HUES6 (cell line): ENCODE results near the gene TTC34.

Source experiments
- H3K27ac ChIP-seq: 2 replicates; pipeline ENCODE4 v1.7.0; 2013; ENCODE audit warnings: low read depth, mild to moderate bottlenecking, low read length, inconsistent platforms
- H3K27me3 ChIP-seq: 2 replicates; pipeline ENCODE4 v1.6.1; 2013; ENCODE audit warnings: low read length; ENCODE audit not compliant: control insufficient read depth, insufficient read depth
- H3K36me3 ChIP-seq: 2 replicates; pipeline ENCODE4 v1.6.1; 2013; ENCODE audit warnings: low read length; ENCODE audit not compliant: control insufficient read depth, insufficient read depth
- H3K4me1 ChIP-seq: 2 replicates; pipeline ENCODE4 v1.6.1; 2013; ENCODE audit warnings: low read length; ENCODE audit not compliant: control insufficient read depth, insufficient read depth
- H3K4me3 ChIP-seq: 2 replicates; pipeline ENCODE4 v1.5.1; 2013; ENCODE audit warnings: low read depth, low read length
- H3K9ac ChIP-seq: one replicate; pipeline ENCODE4 v1.6.1; 2013; ENCODE audit warnings: mild to moderate bottlenecking, low read length
- H3K9me3 ChIP-seq: 2 replicates; pipeline ENCODE4 v1.6.1; 2013; ENCODE audit warnings: low read depth, low read length; ENCODE audit not compliant: control insufficient read depth, insufficient read depth

Gene TTC34

DNA sequence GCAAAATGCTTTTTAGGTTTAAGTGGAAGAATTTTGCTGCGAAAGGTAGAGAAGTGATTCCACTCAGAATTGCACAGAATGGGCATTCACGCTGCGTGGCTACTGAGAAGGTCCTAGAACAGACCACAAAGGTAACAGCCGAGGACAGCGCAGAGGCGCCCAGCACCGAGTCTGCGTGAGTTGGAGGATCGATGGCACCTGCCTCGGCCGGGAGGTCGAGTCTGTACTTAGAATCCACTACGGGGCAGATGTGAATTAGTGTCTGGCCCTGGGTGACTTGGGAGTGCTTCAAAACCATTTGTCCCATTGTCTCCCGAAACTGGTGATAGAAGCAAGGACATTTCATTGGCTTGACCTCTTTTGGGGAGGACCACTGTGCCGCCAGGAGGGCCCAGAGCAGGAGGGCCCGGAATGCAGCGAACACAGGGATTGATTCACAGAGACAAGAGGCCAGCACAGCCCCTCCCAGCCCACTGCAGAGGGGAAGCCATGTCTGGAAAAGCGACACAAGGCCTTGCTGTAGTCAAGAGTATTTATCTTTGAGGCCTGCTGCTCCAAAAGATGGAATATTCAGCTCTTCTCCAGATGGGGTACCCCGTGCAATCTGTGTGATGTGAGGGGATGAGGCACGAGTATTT, 35.0 kb upstream of the TTC34 start:
- no peak overlapping the region for H3K9ac ChIP-seq

GRCh38 chr1:2835650-2836159, 34.2 kb upstream of the TTC34 start:
- Histone ChIP-seq H3K27ac (no peak overlapping the region), H3K9ac (no peak overlapping the region), H3K4me1 (no peaks in the 10 kb centered on the region), H3K36me3 (no peaks in the 10 kb centered on the region), H3K27me3 (no peaks in the 10 kb centered on the region), H3K4me3 (no peak overlapping the region), H3K9me3 (peaks cover 33% of the 10 kb centered on the region)

More for the DNA sequence above, 35.0 kb upstream of the TTC34 start:
- H3K27me3 ChIP-seq = no peaks in the 10 kb centered on the region
- H3K9me3 ChIP-seq = peaks cover 26% of the 10 kb centered on the region
- H3K4me1 ChIP-seq = no peaks in the 10 kb centered on the region
- no peak overlapping the region for H3K27ac ChIP-seq
- no peaks in the 10 kb centered on the region for H3K36me3 ChIP-seq
- H3K4me3 ChIP-seq = no peak overlapping the region

- H3K9me3 ChIP-seq = peaks cover 36% of the 10 kb centered on the region
- H3K4me1 ChIP-seq = no peaks in the 10 kb centered on the region
- H3K9ac ChIP-seq = no peak overlapping the region
- no peaks in the 10 kb centered on the region for H3K36me3 ChIP-seq
- no peak overlapping the region for H3K27ac ChIP-seq
- H3K4me3 ChIP-seq = no peak overlapping the region
- no peaks in the 10 kb centered on the region for H3K27me3 ChIP-seq
Measured at GRCh38 chr1:2834741-2835564, 33.5 kb upstream of the TTC34 start.

- Histone ChIP-seq H3K4me3 (no peak overlapping the region), H3K36me3 (no peaks in the 10 kb centered on the region), H3K27me3 (no peaks in the 10 kb centered on the region), H3K4me1 (no peaks in the 10 kb centered on the region), H3K27ac (no peak overlapping the region), H3K9me3 (peaks cover 42% of the 10 kb centered on the region), H3K9ac (no peak overlapping the region)
Measured at GRCh38 chr1:2834146-2834475, 32.6 kb upstream of the TTC34 start.

DNA sequence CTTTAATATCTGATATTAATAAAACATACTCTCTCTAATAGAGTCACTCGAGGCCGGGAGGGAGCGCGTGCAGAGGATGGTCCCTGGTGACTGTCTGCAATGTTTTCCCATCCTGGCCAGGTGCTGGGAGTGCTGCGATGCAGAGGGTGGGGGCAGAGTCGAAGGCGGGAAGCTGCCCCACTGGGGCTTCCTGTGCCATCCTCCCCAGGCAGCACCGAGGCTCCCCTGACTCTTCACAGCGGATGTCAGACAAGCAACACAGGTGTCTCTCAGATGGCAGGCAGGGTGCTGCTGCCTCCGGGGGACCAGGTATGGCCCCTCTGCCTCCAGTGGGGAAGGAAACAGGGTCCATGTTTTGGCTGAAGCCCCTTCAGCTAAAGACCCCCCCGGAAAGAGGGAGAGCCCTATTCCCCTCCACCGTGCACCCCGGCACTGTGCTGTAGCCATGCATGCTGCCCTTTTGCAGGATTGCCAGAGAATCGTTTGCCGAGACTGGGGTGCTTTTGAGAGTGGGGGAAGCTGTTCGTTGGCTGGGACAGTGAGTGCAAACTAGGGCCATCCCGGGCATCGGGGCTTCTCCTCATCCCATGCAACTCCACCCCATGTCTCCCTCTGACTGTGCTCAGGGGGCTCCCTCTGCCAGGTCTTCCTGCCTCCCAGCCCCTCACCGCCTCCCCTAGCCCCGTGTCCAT, 32.1 kb upstream of the TTC34 start:
- H3K4me1 ChIP-seq = no peaks in the 10 kb centered on the region
- no peak overlapping the region for H3K27ac ChIP-seq
- no peak overlapping the region for H3K4me3 ChIP-seq
- no peak overlapping the region for H3K9ac ChIP-seq
- H3K27me3 ChIP-seq = no peaks in the 10 kb centered on the region
- H3K9me3 ChIP-seq = peaks cover 43% of the 10 kb centered on the region
- no peaks in the 10 kb centered on the region for H3K36me3 ChIP-seq

GRCh38 chr1:2832506-2833453, 31.3 kb upstream of the TTC34 start:
- no peak overlapping the region for H3K27ac ChIP-seq
- no peak overlapping the region for H3K9ac ChIP-seq
- H3K4me3 ChIP-seq = no peak overlapping the region
- H3K27me3 ChIP-seq = no peaks in the 10 kb centered on the region
- H3K9me3 ChIP-seq = peaks cover 47% of the 10 kb centered on the region
- H3K4me1 ChIP-seq = no peaks in the 10 kb centered on the region
- H3K36me3 ChIP-seq = no peaks in the 10 kb centered on the region

DNA sequence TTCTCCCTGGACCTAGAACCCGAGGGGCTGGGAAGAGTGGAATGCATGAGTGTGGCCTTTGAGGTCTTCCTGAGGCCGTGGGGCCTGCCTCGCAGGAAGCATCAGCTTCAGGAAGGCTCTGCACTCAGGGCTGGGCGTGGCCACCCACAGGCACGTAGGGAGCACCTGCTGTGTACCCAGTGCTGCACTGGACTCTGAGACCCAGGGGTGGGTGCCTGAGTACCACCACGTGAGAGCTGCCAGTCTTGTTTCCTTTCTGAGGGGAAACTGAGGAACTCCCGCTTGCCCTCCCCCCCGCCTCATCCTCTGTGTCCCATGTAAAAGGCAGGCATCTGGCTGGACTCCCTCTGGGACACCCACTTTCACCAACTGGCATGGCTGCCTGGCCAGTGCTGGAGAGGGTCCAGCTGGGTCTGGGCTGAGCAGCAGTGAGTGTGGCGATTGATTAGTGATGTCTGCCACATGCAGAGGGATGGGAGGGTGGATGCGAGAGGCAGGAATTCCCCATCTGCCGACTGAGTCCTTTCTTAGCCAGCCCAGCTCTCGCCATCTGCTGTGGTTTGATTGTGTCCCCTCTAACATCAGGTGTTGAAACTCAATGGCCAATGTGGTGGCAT, 30.2 kb upstream of the TTC34 start:
- no peak overlapping the region for H3K4me3 ChIP-seq
- peaks cover 56% of the 10 kb centered on the region for H3K9me3 ChIP-seq
- no peak overlapping the region for H3K27ac ChIP-seq
- H3K4me1 ChIP-seq = no peaks in the 10 kb centered on the region
- H3K9ac ChIP-seq = no peak overlapping the region
- no peaks in the 10 kb centered on the region for H3K36me3 ChIP-seq
- no peaks in the 10 kb centered on the region for H3K27me3 ChIP-seq

GRCh38 chr1:2830761-2831425, 29.4 kb upstream of the TTC34 start:
- Histone ChIP-seq H3K36me3 (no peaks in the 10 kb centered on the region), H3K9ac (no peak overlapping the region), H3K27ac (no peak overlapping the region), H3K4me3 (no peak overlapping the region), H3K27me3 (no peaks in the 10 kb centered on the region), H3K4me1 (no peaks in the 10 kb centered on the region), H3K9me3 (peaks cover 61% of the 10 kb centered on the region)

- H3K9me3 ChIP-seq = peaks cover 68% of the 10 kb centered on the region
- no peak overlapping the region for H3K9ac ChIP-seq
- no peaks in the 10 kb centered on the region for H3K36me3 ChIP-seq
- no peak overlapping the region for H3K27ac ChIP-seq
- H3K4me3 ChIP-seq = no peak overlapping the region
- H3K27me3 ChIP-seq = no peaks in the 10 kb centered on the region
- H3K4me1 ChIP-seq = no peaks in the 10 kb centered on the region
Measured at GRCh38 chr1:2829846-2830615, 28.5 kb upstream of the TTC34 start.
